Pancreas (tissue), 10 donors: Measurements from ENCODE around the gene MAPKBP1. TPM values are rescaled to one million over a fixed set of nuclear protein-coding genes. Genes with fewer than 3 reads are reported as not detected.

ENCODE experiments used
- ATAC-seq, 4 donors: fragments of 200-7000 bp; cut with Tn5 transposase; one replicate each; pipeline versions ENCODE4 v1.8.0 to v1.9.1; 2020; ENCODE audit warnings: mild to moderate bottlenecking in 4 of 4, moderate library complexity in 4 of 4
- DNase-seq, 6 donors: peaks; one replicate each; pipeline ENCODE4 v3.0.0-alpha.2; 2020
- FAIRE-seq: peaks from 2 replicates; lab custom pipeline; 2012; peaks lifted over from hg19 to GRCh38; lab: Jason Lieb, UNC
- H3K27ac ChIP-seq, 4 donors: fragments of 200-600 bp; sonication (generic); 1 replicate in 3 of 4; 2 replicates in 1 of 4; pipeline versions ENCODE4 v1.5.0 to v1.8.0; 2020
- H3K27me3 ChIP-seq, 4 donors: fragments of 200-600 bp; one replicate each; pipeline ENCODE4 v1.8.0; 2021
- H3K36me3 ChIP-seq, 3 donors: fragments of 200-600 bp; sonication (generic) in 1 of 3; one replicate each; pipeline versions ENCODE4 v1.5.0 to v1.8.0; 2020 to 2021
- H3K4me1 ChIP-seq, 3 donors: fragments of 200-600 bp; one replicate each; pipeline ENCODE4 v1.8.0; 2021
- H3K4me3 ChIP-seq, 4 donors: fragments of 200-600 bp; sonication (generic) in 2 of 4; one replicate each; pipeline versions ENCODE4 v1.5.0 to v1.8.0; 2020 to 2021
- H3K9me3 ChIP-seq, 4 donors: fragments of 200-600 bp; one replicate each; pipeline ENCODE4 v1.8.0; 2021
- CTCF ChIP-seq, 4 donors: fragments of 200-600 bp; sonication (generic) in 3 of 4; IDR thresholded peaks; one replicate each; pipeline versions ENCODE4 v1.5.0 to v1.8.0; 2021; ENCODE audit warnings: antibody characterized with exemption in 4 of 4
- WGBS, 2 donors: extraction: QIAGEN DNeasy Blood & Tissue Kit; methylation state at CpG; one replicate each; pipeline ENCODE4 v1.1.7; 2013; 5-methylcytosine and 5-hydroxymethylcytosine counted together
- intact Hi-C, 3 donors: fragments of 100-400 bp; cut with DNase I; formaldehyde crosslinking; loops; one replicate each; pipeline versions ENCODE4 v1.11.1 to v1.14.2; 2022
- polyA plus RNA-seq, 2 donors: library from polyadenylated mRNA; stranded (reverse); fragments of 200-250 nt; gene quantifications; one replicate each; pipeline ENCODE4 v1.2.3, GENCODE V29; 2013
- total RNA-seq, 6 donors: library from RNA; stranded (reverse); fragmentation: NEBNext Ultra II Directional in 4 of 6; extraction: Animal tissue kit (Norgen Biotek cat#: 25700) in 4 of 6; gene quantifications; one replicate each; pipeline versions ENCODE4 v1.2.1 to v1.2.4, GENCODE V29; 2021 to 2023
- donor health status: healthy with polysubstance abuse.
- donor health status: DM: no; HTN: no; CAD: no; lungs with moderate emphysema.
- donor health status: DM: no; HTN: no; CAD: no.
- donor health status: control.
- donor health status: control.
- donor health status: Bipolar disorder and iron deficiency.
- donor health status: DM: yes; HTN: yes; CAD: no.
- donor health status: DM: no; HTN: no; CAD: no.
- donor health status: DM: no; HTN: no; CAD: no.
- donor health status: DM: yes; HTN: yes; CAD: no.

The MAPKBP1 gene
- total and polyA plus RNA-seq, 8 donors, result 5.3 to 19.2 (median 8.9) TPM

DNA sequence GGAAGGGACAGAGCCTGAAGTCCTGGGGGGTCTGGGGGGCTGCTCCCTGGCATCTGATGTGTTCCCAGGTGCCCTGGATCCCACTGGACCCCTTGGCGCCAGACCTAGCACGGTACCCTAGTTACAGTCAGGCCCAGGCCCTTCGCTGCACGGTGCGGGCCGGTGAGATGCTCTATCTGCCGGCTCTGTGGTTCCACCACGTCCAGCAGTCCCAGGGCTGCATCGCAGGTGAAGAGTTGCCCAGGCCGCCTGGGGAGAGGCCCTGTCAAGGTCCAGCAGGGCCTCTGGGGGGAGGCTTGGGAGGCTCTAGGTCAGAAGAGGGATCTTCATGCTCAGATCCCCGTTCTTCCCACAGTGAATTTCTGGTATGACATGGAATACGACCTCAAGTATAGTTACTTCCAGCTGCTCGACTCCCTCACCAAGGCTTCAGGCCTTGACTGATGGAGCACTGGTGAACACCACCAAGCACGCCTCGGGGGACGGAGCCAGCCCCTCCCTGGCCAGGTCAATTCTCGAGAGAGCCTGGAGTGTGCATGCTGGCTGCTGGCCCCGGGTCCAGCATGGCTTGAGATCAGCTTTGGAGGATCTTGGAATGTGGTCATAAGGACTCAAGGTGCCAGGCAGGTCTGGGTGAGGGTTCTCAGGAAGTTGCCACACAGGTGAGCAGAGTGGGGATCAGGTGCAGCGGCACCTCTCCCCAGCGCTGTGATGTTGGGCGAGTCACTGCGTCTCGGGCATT, 62.6 kb downstream of the MAPKBP1 start:
- 95 to 96% methylated on average over 23 of the region's 23 CpGs for WGBS, 2 donors
- H3K36me3 ChIP-seq, result peaks cover 0 to 3% (median 0%) of the 10 kb centered on the region in 3 donors
- H3K27me3 ChIP-seq, result no peaks in the 10 kb centered on the region
- no peak for FAIRE-seq
- H3K4me3 ChIP-seq, result no peak overlapping the region
- ATAC-seq, result no peak
- H3K4me1 ChIP-seq, result no peaks in the 10 kb centered on the region
- DNase-seq, result no peak
- intact Hi-C loops, result no loop called here
- H3K9me3 ChIP-seq, result no peaks in the 10 kb centered on the region
- no peak for TF ChIP-seq CTCF (IDR thresholded peaks at IDR 0.05)
- no peak overlapping the region for H3K27ac ChIP-seq

- H3K27me3 ChIP-seq, result no peaks in the 10 kb centered on the region
- H3K4me1 ChIP-seq, result no peaks in the 10 kb centered on the region
- peak within 1 kb of the TSS in 1 of 4 donors; percentile 12 for H3K27ac ChIP-seq
- intact Hi-C loops, result no loop called here
- FAIRE-seq (no peak), DNase-seq (peak in 3 of 6 donors; percentile 45 to 54 (median 54)), ATAC-seq (peak; percentile 66 to 89 (median 77))
- 51 to 55% methylated on average over 6 of the region's 6 CpGs for WGBS, 2 donors
- no peak within 1 kb of the TSS for H3K4me3 ChIP-seq
- no peaks in the 10 kb centered on the region for H3K9me3 ChIP-seq
- TF ChIP-seq CTCF (IDR thresholded peaks at IDR 0.05), result no peak
- peaks cover 0 to 11% (median 0%) of the 10 kb centered on the region in 3 donors for H3K36me3 ChIP-seq
Observed at GRCh38 chr15:41838400-41838897, 64.2 kb downstream of the MAPKBP1 start, which contains the start of gene PLA2G4B. PLA2G4B (plus strand) TSS chr15:41838847; CDS start chr15:41838914, 67 bp downstream.

DNA sequence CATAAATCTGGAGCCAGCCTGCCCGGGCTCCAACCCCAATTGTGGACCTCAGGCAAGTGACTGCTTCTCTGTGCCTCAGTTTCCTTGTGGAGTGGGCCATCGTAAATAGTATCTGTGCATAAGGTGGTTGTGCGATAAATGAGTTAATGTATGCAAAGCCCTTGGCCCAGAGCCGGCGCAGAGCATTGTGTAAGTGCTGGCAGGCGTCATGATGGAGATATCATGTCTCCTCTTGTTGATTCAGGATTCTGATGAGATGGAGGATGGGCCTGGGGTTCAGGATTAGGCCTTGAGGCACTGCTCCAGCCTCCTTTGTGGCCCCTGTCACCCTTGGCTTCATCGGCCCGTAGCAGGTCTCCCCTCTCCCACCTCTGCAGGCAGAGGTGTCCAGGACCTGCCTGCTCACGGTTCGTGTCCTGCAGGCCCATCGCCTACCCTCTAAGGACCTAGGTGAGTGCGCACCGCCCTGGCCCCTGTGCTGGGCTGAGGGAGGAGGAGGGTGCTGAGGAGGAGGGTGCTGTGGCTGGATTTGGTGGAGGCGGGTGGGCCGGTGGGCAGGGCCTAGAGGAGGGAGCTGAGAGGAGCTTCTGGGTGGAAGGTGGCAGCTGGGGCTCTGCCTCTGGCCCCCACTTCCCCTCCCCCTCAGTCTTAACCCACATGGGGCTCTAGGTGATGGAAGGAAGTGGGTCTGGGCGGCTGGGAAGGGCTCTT, 65.7 kb downstream of the MAPKBP1 start:
- Histone ChIP-seq H3K4me1 (no peaks in the 10 kb centered on the region), H3K27ac (no peak overlapping the region), H3K4me3 (no peak overlapping the region), H3K36me3 (peaks cover 0 to 11% (median 0%) of the 10 kb centered on the region in 3 donors), H3K27me3 (no peaks in the 10 kb centered on the region), H3K9me3 (no peaks in the 10 kb centered on the region)
- 92 to 93% methylated on average over 16 of the region's 16 CpGs for WGBS, 2 donors
- no peak for TF ChIP-seq CTCF (IDR thresholded peaks at IDR 0.05)
- intact Hi-C loops, result no loop called here
- no peak for DNase-seq
- no peak for FAIRE-seq
- ATAC-seq, result no peak

GRCh38 chr15:41840673-41841072, 66.4 kb downstream of the MAPKBP1 start:
- ATAC-seq (no peak), DNase-seq (no peak), FAIRE-seq (no peak)
- H3K27ac ChIP-seq, result no peak overlapping the region
- 92 to 97% methylated on average over 15 of the region's 15 CpGs for WGBS, 2 donors
- H3K9me3 ChIP-seq, result no peaks in the 10 kb centered on the region
- intact Hi-C loops, result no loop called here
- no peak for TF ChIP-seq CTCF (IDR thresholded peaks at IDR 0.05)
- H3K4me3 ChIP-seq, result no peak overlapping the region
- H3K27me3 ChIP-seq, result no peaks in the 10 kb centered on the region
- no peaks in the 10 kb centered on the region for H3K4me1 ChIP-seq
- H3K36me3 ChIP-seq, result peaks cover 0 to 11% (median 0%) of the 10 kb centered on the region in 3 donors
